Gastrocnemius medialis (tissue), 4 donors: ENCODE results near the gene CENPS. TPM values are rescaled to one million over a fixed set of nuclear protein-coding genes. Genes with fewer than 3 reads are reported as not detected.

ENCODE experiments used
- ATAC-seq, 2 donors: fragments of 150-250 bp; one replicate each; pipeline ENCODE4 v1.9.1; 2016
- DNase-seq, 2 donors: peaks; one replicate each; pipeline ENCODE4 v3.0.0-alpha.2; 2019
- H3K27ac ChIP-seq, 4 donors: fragments of 200-600 bp; sonication (generic); 1 replicate in 1 of 4; 2 replicates in 3 of 4; pipeline ENCODE4 v1.5.1; 2016 to 2018; ENCODE audit warnings: mild to moderate bottlenecking in 2 of 4, moderate library complexity in 1 of 4
- H3K27me3 ChIP-seq, 3 donors: fragments of 200-600 bp; sonication (generic) in 2 of 3; 1 replicate in 1 of 3; 2 replicates in 2 of 3; pipeline versions ENCODE4 v1.5.1 to v1.6.0; 2016 to 2019; ENCODE audit warnings: mild to moderate bottlenecking in 1 of 3, moderate library complexity in 1 of 3
- H3K36me3 ChIP-seq, 2 donors: fragments of 200-600 bp; sonication (generic) in 1 of 2; one replicate each; pipeline ENCODE4 v1.5.1; 2017 to 2018
- H3K4me1 ChIP-seq, 2 donors: fragments of 200-600 bp; sonication (generic) in 1 of 2; one replicate each; pipeline ENCODE4 v1.5.1; 2016 to 2017; ENCODE audit warnings: mild to moderate bottlenecking in 2 of 2
- H3K4me3 ChIP-seq, 4 donors: fragments of 200-600 bp; sonication (generic) in 3 of 4; 1 replicate in 1 of 4; 2 replicates in 3 of 4; pipeline ENCODE4 v1.5.1; 2016 to 2019; ENCODE audit warnings: mild to moderate bottlenecking in 2 of 4
- H3K9me3 ChIP-seq, 3 donors: fragments of 200-600 bp; sonication (generic) in 2 of 3; 1 replicate in 1 of 3; 2 replicates in 2 of 3; pipeline ENCODE4 v1.5.1; 2016 to 2019
- POLR2A ChIP-seq, 2 donors: fragments of 450-650 bp; IDR thresholded peaks; one replicate each; pipeline ENCODE4 v1.6.1; 2017; ENCODE audit warnings: antibody characterized with exemption in 2 of 2, mild to moderate bottlenecking in 2 of 2, moderate library complexity in 2 of 2
- in situ Hi-C, 4 donors: fragments of 200-750 bp; cut with MboI; loops; one replicate each; pipeline versions ENCODE4 v1.15.0 to v1.8.0; 2017; ENCODE audit warnings: low sequenced_read_pairs in 4 of 4
- intact Hi-C: fragments of 100-400 bp; cut with DNase I; formaldehyde crosslinking; loops from one replicate; pipeline ENCODE4 v1.15.1; 2023; ENCODE audit warnings: low total_unique reads
- total RNA-seq, 4 donors: library from RNA; depleted of rRNA; stranded (reverse); fragments of >200 nt; gene quantifications; one replicate each; pipeline versions ENCODE4 v1.1.0 to v1.2.3, GENCODE V29; 2016
- TF ChIP-seq, protein P1 (sequence below), 5 experiments: fragments of 450-650 bp in 3 of 5; fragments of 200-600 bp in 2 of 5; sonication (generic) in 2 of 5; IDR thresholded peaks in 4 of 5; conservative IDR thresholded peaks in 1 of 5; 1 replicate in 4 of 5; 2 replicates in 1 of 5; pipeline ENCODE4 v1.5.1; 2016 to 2019; ENCODE audit warnings: antibody characterized with exemption in 5 of 5, mild to moderate bottlenecking in 3 of 5, moderate library complexity in 3 of 5

Gene CENPS
- total RNA-seq, result 1 to 10 TPM in 3 of 4 donors, under 1 TPM in 1; 0.42 to 3.8 (median 2.9) TPM

DNA sequence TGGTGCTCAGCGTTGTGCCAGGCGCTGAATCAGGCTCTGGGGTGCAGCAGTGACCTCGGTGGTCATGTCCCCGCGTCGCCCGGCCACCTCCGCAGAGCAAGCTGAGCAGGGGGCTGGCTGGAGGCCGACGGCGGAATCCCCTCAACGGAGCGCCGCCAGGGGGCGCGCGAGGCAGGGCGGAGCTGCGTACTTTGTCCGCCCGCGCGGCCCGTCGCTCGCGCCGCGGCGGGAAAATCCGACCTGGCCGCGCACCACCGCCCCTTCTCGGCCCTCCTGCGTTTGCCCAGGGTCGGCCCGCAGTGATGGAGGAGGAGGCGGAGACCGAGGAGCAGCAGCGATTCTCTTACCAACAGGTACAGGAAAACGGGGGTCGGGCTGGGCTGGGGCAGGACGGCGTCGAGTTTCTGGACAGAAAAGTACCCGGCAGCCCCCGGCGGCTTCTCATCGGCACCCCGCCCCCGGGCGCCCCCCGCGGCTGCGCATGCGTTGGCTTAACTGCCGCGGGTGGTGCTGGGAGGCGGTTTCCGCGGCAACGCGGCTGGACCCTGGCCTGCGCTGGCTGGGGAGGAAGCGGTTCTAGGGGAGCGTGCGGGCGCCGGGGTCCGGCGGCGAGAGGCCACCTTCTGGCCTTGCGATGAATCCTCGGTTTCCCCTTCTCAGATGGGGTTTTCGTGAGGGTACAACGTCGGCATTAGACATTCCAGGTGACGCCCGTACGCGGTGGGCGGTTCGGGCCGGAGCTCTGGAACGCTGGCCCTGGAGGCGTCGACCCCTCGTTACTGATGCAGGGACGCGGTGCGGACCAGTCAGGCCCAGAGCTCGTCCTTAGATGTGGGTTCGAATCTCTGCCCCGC, at the start of gene CENPS:
Gene CENPS, plus strand, starts transcription at position 218 of the 854 bp plus-strand sequence. Its CDS starts 85 bp downstream, at position 303.
- ATAC-seq (peak; percentile 92 to 93), DNase-seq (peak; percentile 68 to 79)
- TF ChIP-seq, protein P1, sequence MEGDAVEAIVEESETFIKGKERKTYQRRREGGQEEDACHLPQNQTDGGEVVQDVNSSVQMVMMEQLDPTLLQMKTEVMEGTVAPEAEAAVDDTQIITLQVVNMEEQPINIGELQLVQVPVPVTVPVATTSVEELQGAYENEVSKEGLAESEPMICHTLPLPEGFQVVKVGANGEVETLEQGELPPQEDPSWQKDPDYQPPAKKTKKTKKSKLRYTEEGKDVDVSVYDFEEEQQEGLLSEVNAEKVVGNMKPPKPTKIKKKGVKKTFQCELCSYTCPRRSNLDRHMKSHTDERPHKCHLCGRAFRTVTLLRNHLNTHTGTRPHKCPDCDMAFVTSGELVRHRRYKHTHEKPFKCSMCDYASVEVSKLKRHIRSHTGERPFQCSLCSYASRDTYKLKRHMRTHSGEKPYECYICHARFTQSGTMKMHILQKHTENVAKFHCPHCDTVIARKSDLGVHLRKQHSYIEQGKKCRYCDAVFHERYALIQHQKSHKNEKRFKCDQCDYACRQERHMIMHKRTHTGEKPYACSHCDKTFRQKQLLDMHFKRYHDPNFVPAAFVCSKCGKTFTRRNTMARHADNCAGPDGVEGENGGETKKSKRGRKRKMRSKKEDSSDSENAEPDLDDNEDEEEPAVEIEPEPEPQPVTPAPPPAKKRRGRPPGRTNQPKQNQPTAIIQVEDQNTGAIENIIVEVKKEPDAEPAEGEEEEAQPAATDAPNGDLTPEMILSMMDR (IDR thresholded peaks at IDR 0.05 in 4 of 5, conservative IDR thresholded peaks at IDR 0.05 in 1 of 5), result peak; percentile 89 to 100 (median 98)
- peak in 1 of 2 donors; percentile 20 for TF ChIP-seq POLR2A (IDR thresholded peaks at IDR 0.05)
- no peaks in the 10 kb centered on the region for H3K27me3 ChIP-seq
- in situ Hi-C loops (loop anchor here in 1 of 4 donors (25.0 kb wide), 1 partner anchor 793 kb away; no protein-coding TSS in a partner anchor), intact Hi-C loops (loop anchor here (2.0 kb wide), 3 partner anchors 32 to 220 kb away; partner anchors contain the start of genes DFFA, KIF1B and PGD)
- peaks cover 8 to 14% of the 10 kb centered on the region in 2 donors for H3K4me1 ChIP-seq
- no peaks in the 10 kb centered on the region for H3K9me3 ChIP-seq
- peak within 1 kb of the TSS; percentile 69 to 90 (median 85) for H3K4me3 ChIP-seq
- H3K27ac ChIP-seq, result peak within 1 kb of the TSS; percentile 25 to 77 (median 68)
- no peaks in the 10 kb centered on the region for H3K36me3 ChIP-seq

GRCh38 chr1:10380594-10381275, 49.5 kb upstream of the CENPS start:
- DNase-seq, result no peak
- TF ChIP-seq, protein P1 (IDR thresholded peaks at IDR 0.05 in 4 of 5, conservative IDR thresholded peaks at IDR 0.05 in 1 of 5), result no peak
- no peak for TF ChIP-seq POLR2A (IDR thresholded peaks at IDR 0.05)
- Histone ChIP-seq H3K4me3 (no peak overlapping the region), H3K36me3 (peaks cover 0 to 34% of the 10 kb centered on the region in 2 donors), H3K4me1 (no peaks in the 10 kb centered on the region), H3K27ac (no peak overlapping the region), H3K9me3 (no peaks in the 10 kb centered on the region), H3K27me3 (no peaks in the 10 kb centered on the region)
- intact Hi-C loops, result no loop called here
- in situ Hi-C loops, result no loop called here
- ATAC-seq, result no peak

DNA sequence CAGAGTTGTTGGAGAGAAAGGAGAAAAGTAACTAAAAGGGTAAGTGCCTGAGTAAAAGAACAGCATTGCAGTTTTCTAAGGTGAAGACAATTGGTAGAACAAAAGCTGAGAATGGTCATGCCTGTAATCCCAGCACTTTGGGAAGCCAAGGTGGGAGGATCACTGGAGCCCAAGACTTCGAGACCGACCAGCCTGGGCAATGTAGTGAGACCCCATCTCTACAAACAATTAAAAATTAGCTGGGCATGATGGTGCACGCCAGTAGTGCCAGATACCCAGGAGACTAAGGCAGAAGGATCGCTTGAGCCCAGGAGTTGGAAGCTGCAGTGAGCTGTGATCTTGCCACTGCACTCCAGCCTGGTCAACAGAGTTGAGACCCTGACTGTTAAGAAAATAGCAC, 46.6 kb upstream of the CENPS start:
- in situ Hi-C loops (no loop called here), intact Hi-C loops (no loop called here)
- ATAC-seq, result no peak
- Histone ChIP-seq H3K36me3 (peaks cover 0 to 14% of the 10 kb centered on the region in 2 donors), H3K27me3 (no peaks in the 10 kb centered on the region), H3K9me3 (no peaks in the 10 kb centered on the region), H3K4me1 (peaks cover 4 to 6% of the 10 kb centered on the region in 2 donors), H3K27ac (no peak overlapping the region), H3K4me3 (no peak overlapping the region)
- DNase-seq, result no peak
- TF ChIP-seq POLR2A (IDR thresholded peaks at IDR 0.05), result no peak
- TF ChIP-seq, protein P1 (IDR thresholded peaks at IDR 0.05 in 4 of 5, conservative IDR thresholded peaks at IDR 0.05 in 1 of 5), result no peak

- TF ChIP-seq, protein P1 (IDR thresholded peaks at IDR 0.05 in 4 of 5, conservative IDR thresholded peaks at IDR 0.05 in 1 of 5), result no peak
- TF ChIP-seq POLR2A (IDR thresholded peaks at IDR 0.05), result no peak
- ATAC-seq (no peak), DNase-seq (no peak)
- in situ Hi-C loops (no loop called here), intact Hi-C loops (no loop called here)
- H3K27me3 ChIP-seq, result no peaks in the 10 kb centered on the region
- H3K4me1 ChIP-seq, result peaks cover 4 to 6% of the 10 kb centered on the region in 2 donors
- H3K27ac ChIP-seq, result no peak overlapping the region
- no peak overlapping the region for H3K4me3 ChIP-seq
- peaks cover 0 to 8% of the 10 kb centered on the region in 2 donors for H3K36me3 ChIP-seq
- H3K9me3 ChIP-seq, result no peaks in the 10 kb centered on the region
Observed at GRCh38 chr1:10384219-10384618, 46.0 kb upstream of the CENPS start.
